ENCODE data around the gene PAK6.

GRCh38 chr15:40259021-40259420, 20.2 kb downstream of the PAK6 start:
- TF ChIP-seq CTCF (conservative IDR thresholded peaks at IDR 0.05; ENCODE audit: low read depth, low read length) (no peak), EZH2 (IDR thresholded peaks at IDR 0.05; ENCODE audit: borderline replicate concordance, low read depth, low read length, poor library complexity, severe bottlenecking) (no peak)
